Osteocyte (in vitro differentiated cells): ENCODE data around the gene FGF12. TPM values are rescaled to one million over a fixed set of nuclear protein-coding genes. Genes with fewer than 3 reads are reported as not detected.
"Not testable (repeated sequence)": the region's sequence is repeated elsewhere in the genome, so short reads cannot be mapped to it uniquely, and the experiment has no call there.

Experiments
- DNase-seq: peaks from one replicate; pipeline ENCODE4 v3.0.0; 2021; ENCODE audit warnings: mixed read lengths; ENCODE audit not compliant: unreplicated experiment; ENCODE audit errors: extremely low spot score
- H3K27ac Mint-ChIP-seq: one replicate; pipeline ENCODE4 v1.8.0; 2021; ENCODE audit warnings: mild to moderate bottlenecking, mixed read lengths; ENCODE audit not compliant: unreplicated experiment
- H3K27me3 Mint-ChIP-seq: one replicate; pipeline ENCODE4 v1.8.0; 2021; ENCODE audit warnings: mixed read lengths; ENCODE audit not compliant: unreplicated experiment
- H3K36me3 Mint-ChIP-seq: one replicate; pipeline ENCODE4 v1.8.0; 2021; ENCODE audit warnings: mixed read lengths; ENCODE audit not compliant: unreplicated experiment
- H3K4me1 Mint-ChIP-seq: one replicate; pipeline ENCODE4 v1.8.0; 2021; ENCODE audit warnings: mixed read lengths; ENCODE audit not compliant: unreplicated experiment
- H3K4me3 Mint-ChIP-seq: one replicate; pipeline ENCODE4 v1.8.0; 2021; ENCODE audit warnings: mild to moderate bottlenecking, moderate library complexity, mixed read lengths; ENCODE audit not compliant: unreplicated experiment
- H3K9me3 Mint-ChIP-seq: one replicate; pipeline ENCODE4 v1.8.0; 2021; ENCODE audit warnings: mixed read lengths; ENCODE audit not compliant: unreplicated experiment
- total RNA-seq: library from RNA; stranded (reverse); gene quantifications from 2 replicates; pipeline ENCODE4 v1.2.1, GENCODE V29; 2021
- TF ChIP-seq, protein P1 (sequence below): fragments of 200-600 bp; sonication (generic); IDR thresholded peaks from 2 replicates; pipeline ENCODE4 v1.5.0; 2021; ENCODE audit warnings: antibody characterized with exemption, mild to moderate bottlenecking, moderate library complexity

Gene FGF12
- total RNA-seq, 1 donor from 2014 or later, result not detected

DNA sequence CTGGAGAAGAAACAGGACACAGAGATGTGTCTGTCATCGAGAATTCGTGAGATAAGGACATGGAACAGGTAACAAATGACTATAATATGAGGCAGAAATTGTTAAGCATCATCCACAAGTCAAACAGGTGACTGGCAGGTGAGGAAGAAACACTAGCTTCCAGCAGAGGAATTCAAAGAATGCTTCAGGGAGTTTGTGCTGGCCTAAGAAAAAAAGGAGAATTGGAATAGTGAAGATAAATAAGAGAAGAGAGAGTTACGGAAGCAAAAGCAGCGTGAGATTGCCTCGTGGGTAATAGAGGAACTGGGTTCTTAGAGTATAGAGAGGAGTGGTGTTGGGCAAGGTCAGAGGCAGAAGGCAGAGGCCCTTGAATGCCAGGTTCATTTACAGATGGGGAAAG lies 22.9 kb upstream of the FGF12 start:
- H3K27me3 Mint-ChIP-seq, result no peaks in the 10 kb centered on the region
- H3K36me3 Mint-ChIP-seq, result no peaks in the 10 kb centered on the region
- H3K4me3 Mint-ChIP-seq, result no peak overlapping the region
- TF ChIP-seq, protein P1, sequence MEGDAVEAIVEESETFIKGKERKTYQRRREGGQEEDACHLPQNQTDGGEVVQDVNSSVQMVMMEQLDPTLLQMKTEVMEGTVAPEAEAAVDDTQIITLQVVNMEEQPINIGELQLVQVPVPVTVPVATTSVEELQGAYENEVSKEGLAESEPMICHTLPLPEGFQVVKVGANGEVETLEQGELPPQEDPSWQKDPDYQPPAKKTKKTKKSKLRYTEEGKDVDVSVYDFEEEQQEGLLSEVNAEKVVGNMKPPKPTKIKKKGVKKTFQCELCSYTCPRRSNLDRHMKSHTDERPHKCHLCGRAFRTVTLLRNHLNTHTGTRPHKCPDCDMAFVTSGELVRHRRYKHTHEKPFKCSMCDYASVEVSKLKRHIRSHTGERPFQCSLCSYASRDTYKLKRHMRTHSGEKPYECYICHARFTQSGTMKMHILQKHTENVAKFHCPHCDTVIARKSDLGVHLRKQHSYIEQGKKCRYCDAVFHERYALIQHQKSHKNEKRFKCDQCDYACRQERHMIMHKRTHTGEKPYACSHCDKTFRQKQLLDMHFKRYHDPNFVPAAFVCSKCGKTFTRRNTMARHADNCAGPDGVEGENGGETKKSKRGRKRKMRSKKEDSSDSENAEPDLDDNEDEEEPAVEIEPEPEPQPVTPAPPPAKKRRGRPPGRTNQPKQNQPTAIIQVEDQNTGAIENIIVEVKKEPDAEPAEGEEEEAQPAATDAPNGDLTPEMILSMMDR, result no peak
- DNase-seq, result no peak
- H3K9me3 Mint-ChIP-seq, result no peaks in the 10 kb centered on the region
- no peaks in the 10 kb centered on the region for H3K4me1 Mint-ChIP-seq
- no peak overlapping the region for H3K27ac Mint-ChIP-seq

DNA sequence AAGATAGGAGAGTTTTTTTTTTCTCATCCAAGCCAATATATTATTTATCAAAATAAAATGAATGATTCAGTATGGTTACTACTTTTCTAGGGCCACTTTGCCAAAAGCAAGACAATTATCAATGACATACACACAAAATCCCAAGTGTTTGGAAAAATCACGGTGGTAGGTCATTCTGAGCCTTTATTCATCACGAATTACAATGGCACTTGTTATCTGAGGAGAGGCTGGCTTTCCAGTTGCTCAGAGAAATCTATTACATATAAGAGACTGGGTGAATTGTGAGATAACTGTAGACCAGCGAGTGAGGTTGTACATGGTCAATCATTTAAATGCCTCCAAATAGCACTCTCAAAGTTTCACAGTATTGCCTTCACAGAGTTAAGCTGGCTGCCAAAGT lies 20.4 kb upstream of the FGF12 start:
- TF ChIP-seq, protein P1, result no peak
- H3K4me3 Mint-ChIP-seq, result no peak overlapping the region
- H3K4me1 Mint-ChIP-seq, result no peaks in the 10 kb centered on the region
- no peak for DNase-seq
- H3K9me3 Mint-ChIP-seq, result no peaks in the 10 kb centered on the region
- no peaks in the 10 kb centered on the region for H3K36me3 Mint-ChIP-seq
- no peak overlapping the region for H3K27ac Mint-ChIP-seq
- no peaks in the 10 kb centered on the region for H3K27me3 Mint-ChIP-seq

DNA sequence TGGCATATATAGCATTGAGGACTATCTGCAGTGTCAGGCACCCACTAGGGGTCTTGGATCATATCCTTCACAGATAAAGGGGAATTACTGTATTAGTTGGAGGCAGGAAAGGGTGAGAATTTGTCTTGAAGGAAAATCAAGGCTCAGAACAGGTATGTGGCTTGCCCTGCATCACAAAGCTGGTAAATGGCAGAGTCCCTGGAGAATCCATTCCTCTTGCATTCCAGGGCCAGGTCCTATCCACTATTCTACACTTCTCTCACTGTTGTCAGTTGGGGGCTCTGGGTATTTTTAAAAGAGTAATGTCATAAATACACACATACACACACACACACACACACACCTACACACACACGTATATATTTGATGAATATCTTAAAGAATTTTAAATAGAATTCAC lies 19.8 kb upstream of the FGF12 start:
- no peak overlapping the region for H3K4me3 Mint-ChIP-seq
- DNase-seq, result no peak
- TF ChIP-seq, protein P1, result no peak
- H3K9me3 Mint-ChIP-seq, result no peaks in the 10 kb centered on the region
- H3K36me3 Mint-ChIP-seq, result no peaks in the 10 kb centered on the region
- no peaks in the 10 kb centered on the region for H3K27me3 Mint-ChIP-seq
- H3K27ac Mint-ChIP-seq, result no peak overlapping the region
- H3K4me1 Mint-ChIP-seq, result no peaks in the 10 kb centered on the region

DNA sequence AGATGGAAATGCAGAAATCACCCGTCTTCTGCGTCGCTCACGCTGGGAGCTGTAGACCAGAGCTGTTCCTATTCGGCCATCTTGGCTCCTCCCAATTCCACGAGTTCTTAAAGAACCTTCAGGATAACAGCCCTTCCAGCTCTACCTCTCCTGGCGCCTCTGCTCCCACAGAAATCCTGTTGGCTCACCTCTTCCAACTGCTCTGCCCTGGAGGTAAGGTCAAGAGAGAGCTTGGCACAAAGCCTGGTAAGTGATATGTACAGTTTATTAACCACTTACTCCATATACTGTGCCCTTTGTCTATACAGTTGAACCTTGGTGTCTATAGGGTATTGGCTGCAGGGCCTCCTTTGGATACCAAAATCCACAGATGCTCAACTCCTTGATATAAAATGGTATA lies 17.8 kb upstream of the FGF12 start:
- Mint-ChIP-seq H3K36me3 (no peaks in the 10 kb centered on the region), H3K9me3 (no peaks in the 10 kb centered on the region), H3K4me1 (no peaks in the 10 kb centered on the region), H3K27ac (no peak overlapping the region), H3K27me3 (no peaks in the 10 kb centered on the region), H3K4me3 (no peak overlapping the region)
- TF ChIP-seq, protein P1, result no peak
- DNase-seq, result no peak

DNA sequence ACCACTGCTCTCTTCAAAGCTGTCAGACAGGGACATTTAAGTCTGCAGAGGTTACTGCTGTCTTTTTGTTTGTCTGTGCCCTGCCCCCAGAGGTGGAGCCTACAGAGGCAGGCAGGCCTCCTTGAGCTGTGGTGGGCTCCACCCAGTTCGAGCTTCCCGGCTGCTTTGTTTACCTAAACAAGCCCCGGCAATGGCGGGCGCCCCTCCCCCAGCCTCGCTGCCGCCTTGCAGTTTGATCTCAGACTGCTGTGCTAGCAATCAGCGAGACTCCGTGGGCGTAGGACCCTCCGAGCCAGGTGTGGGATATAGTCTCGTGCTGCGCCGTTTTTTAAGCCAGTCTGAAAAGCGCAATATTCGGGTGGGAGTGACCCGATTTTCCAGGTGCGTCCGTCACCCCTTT lies 17.3 kb upstream of the FGF12 start:
- H3K4me1 Mint-ChIP-seq, H3K27me3 Mint-ChIP-seq, H3K27ac Mint-ChIP-seq, H3K9me3 Mint-ChIP-seq, H3K36me3 Mint-ChIP-seq, H3K4me3 Mint-ChIP-seq, DNase-seq: not testable (repeated sequence)

DNA sequence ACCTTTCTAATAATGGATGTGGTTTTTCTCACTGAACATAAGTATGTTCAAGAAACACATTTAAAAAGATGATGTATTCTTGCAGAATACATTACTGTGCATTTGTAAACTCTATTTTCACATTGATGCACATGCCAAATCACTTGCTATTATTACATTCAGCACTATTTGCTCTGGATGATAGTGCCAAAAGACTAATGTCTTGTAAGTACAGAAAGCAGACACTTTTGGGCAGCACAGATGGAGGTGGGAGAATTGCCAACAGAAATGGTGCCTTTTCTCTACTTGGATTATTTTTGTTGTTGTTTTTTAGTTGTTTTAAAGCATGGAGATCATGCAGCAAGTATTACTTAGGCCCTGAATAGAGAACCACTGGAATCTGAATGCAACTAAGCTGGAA lies 10.2 kb upstream of the FGF12 start:
- no peak for DNase-seq
- TF ChIP-seq, protein P1, result no peak
- Mint-ChIP-seq H3K4me3 (no peak overlapping the region), H3K9me3 (no peaks in the 10 kb centered on the region), H3K27ac (no peak overlapping the region), H3K36me3 (no peaks in the 10 kb centered on the region), H3K27me3 (no peaks in the 10 kb centered on the region), H3K4me1 (no peaks in the 10 kb centered on the region)
